Activated naive CD4-positive, alpha-beta T cell treated with anti-CD3 and anti-CD28 coated beads, Interleukin-2, amount 50 U/mL, for 72 hours (primary cell): ENCODE measurements around the gene BCAP31. TPM values are rescaled to one million over a fixed set of nuclear protein-coding genes. Genes with fewer than 3 reads are reported as not detected.

Experiments
- ATAC-seq, 2 donors: fragments of 150-1000 bp; cut with Tn5 transposase; 2 replicates each; pipeline ENCODE4 v1.10.0; 2021; ENCODE audit warnings: mild to moderate bottlenecking in 2 of 2, moderate library complexity in 2 of 2
- DNase-seq, 2 donors: peaks; one replicate each; pipeline ENCODE4 v3.0.0; 2021 to 2022; ENCODE audit warnings: low spot score in 2 of 2
- H3K27ac Mint-ChIP-seq, 2 donors: one replicate each; pipeline ENCODE4 v1.8.0; 2022; ENCODE audit warnings: mild to moderate bottlenecking in 2 of 2, mixed read lengths in 2 of 2
- H3K36me3 Mint-ChIP-seq, 2 donors: one replicate each; pipeline ENCODE4 v1.8.0; 2022; ENCODE audit warnings: mixed read lengths in 2 of 2
- H3K9me3 Mint-ChIP-seq, 2 donors: one replicate each; pipeline ENCODE4 v1.8.0; 2022; ENCODE audit warnings: mixed read lengths in 2 of 2
- total RNA-seq, 2 donors: library from RNA; stranded (reverse); gene quantifications; one replicate each; pipeline ENCODE4 v1.2.3, GENCODE V29; 2022

BCAP31 gene
- total RNA-seq, 2 donors from 2014 or later = 67.4 to 92.7 TPM

- H3K27ac Mint-ChIP-seq = no peak overlapping the region
- no peaks in the 10 kb centered on the region for H3K9me3 Mint-ChIP-seq
- DNase-seq (no peak), ATAC-seq (peak in 1 of 2 donors; percentile 29)
- H3K36me3 Mint-ChIP-seq = no peaks in the 10 kb centered on the region
Observed at GRCh38 chrX:153667281-153667955, 56.8 kb downstream of the BCAP31 start.

GRCh38 chrX:153665726-153666306 is 58.4 kb downstream of the BCAP31 start:
- no peak for DNase-seq
- H3K9me3 Mint-ChIP-seq = no peaks in the 10 kb centered on the region
- no peak overlapping the region for H3K27ac Mint-ChIP-seq
- no peak for ATAC-seq
- H3K36me3 Mint-ChIP-seq = no peaks in the 10 kb centered on the region

DNA sequence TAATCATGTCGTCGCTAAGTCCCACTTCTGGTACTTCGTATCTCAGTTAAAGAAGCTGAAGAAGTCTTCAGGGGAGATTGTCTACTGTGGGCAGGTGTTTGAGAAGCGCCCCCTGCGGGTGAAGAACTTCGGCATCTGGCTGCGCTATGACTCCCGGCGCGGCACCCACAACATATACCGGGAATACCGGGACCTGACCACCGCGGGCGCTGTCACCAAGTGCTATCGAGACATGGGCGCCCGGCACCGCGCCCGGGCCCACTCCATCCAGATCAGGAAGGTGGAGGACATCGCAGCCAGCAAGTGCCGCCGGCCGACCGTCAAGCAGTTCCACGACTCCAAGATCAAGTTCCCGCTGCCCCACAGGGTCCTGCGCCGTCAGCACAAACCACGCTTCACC is 61.9 kb downstream of the BCAP31 start:
- DNase-seq (peak in 1 of 2 donors; percentile 54), ATAC-seq (no peak)
- Mint-ChIP-seq H3K36me3 (no peaks in the 10 kb centered on the region), H3K9me3 (no peaks in the 10 kb centered on the region), H3K27ac (no peak overlapping the region)

GRCh38 chrX:153659268-153659667 is 64.9 kb downstream of the BCAP31 start:
- ATAC-seq = no peak
- H3K27ac Mint-ChIP-seq = no peak overlapping the region
- DNase-seq = no peak
- H3K9me3 Mint-ChIP-seq = no peaks in the 10 kb centered on the region
- H3K36me3 Mint-ChIP-seq = no peaks in the 10 kb centered on the region

GRCh38 chrX:153657161-153657560 is 67.0 kb downstream of the BCAP31 start:
- DNase-seq (no peak), ATAC-seq (no peak)
- H3K9me3 Mint-ChIP-seq = no peaks in the 10 kb centered on the region
- H3K27ac Mint-ChIP-seq = no peak overlapping the region
- no peaks in the 10 kb centered on the region for H3K36me3 Mint-ChIP-seq

- Mint-ChIP-seq H3K27ac (no peak overlapping the region), H3K36me3 (no peaks in the 10 kb centered on the region), H3K9me3 (no peaks in the 10 kb centered on the region)
- DNase-seq (no peak), ATAC-seq (no peak)
Observed at GRCh38 chrX:153653556-153653955, 70.6 kb downstream of the BCAP31 start.

DNA sequence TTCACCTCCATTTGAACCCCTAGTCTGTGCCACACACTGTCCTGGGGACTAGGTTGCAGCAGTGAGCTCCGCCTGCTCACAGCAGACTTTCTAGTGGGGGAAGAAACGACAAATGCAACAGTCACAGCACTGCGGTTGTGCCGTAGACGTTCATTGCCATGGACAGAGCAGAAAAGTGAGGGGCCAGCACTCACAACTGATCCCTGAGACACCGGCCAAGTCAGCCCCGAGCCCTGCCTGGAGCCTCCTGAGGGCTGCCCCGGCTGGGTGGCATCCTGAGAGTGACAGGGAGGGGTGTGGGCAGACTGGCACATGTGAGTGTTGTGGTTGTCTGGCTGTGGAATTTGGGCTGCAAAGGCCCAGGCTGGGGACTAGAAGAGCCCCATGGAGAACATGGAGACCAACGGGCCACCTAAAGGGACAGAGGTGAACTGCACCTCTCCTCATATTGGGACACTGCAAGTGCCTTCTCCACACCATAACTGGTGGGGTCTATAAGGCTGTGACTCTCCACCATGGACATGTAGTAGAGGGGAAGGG is 72.6 kb downstream of the BCAP31 start:
- no peaks in the 10 kb centered on the region for H3K36me3 Mint-ChIP-seq
- no peaks in the 10 kb centered on the region for H3K9me3 Mint-ChIP-seq
- ATAC-seq (peak in 1 of 2 donors; percentile 54), DNase-seq (no peak)
- H3K27ac Mint-ChIP-seq = peak overlapping the region in 1 of 2 donors; percentile 44

GRCh38 chrX:153650959-153651358 is 73.2 kb downstream of the BCAP31 start:
- DNase-seq = no peak
- Mint-ChIP-seq H3K27ac (no peak overlapping the region), H3K36me3 (no peaks in the 10 kb centered on the region), H3K9me3 (no peaks in the 10 kb centered on the region)
- no peak for ATAC-seq

Other genes starting within 250 kb of the BCAP31 start
- gene BGN, start 229.4 kb downstream of the BCAP31 start, total RNA-seq = not detected
- not detected for gene ATP2B3, start 206.7 kb downstream of the BCAP31 start, total RNA-seq
- 10 to 100 TPM; 13.0 to 14.0 TPM for gene CCNQ, start 125.2 kb downstream of the BCAP31 start, total RNA-seq
- under 1 TPM in 1 of 2 donors, not detected in 1; 0.91 TPM for gene DUSP9, start 77.2 kb downstream of the BCAP31 start, total RNA-seq
- 1 to 10 TPM; 1.0 to 2.9 TPM for gene PNCK, start 50.6 kb downstream of the BCAP31 start, total RNA-seq
- 1 to 10 TPM in 1 of 2 donors, under 1 TPM in 1; 0.16 to 2.2 TPM for gene SLC6A8, start 36.5 kb downstream of the BCAP31 start, total RNA-seq
- 1 to 10 TPM; 5.6 to 6.7 TPM for gene ABCD1, start 469 bp upstream of the BCAP31 start, total RNA-seq
- gene PLXNB3, start 39.9 kb upstream of the BCAP31 start, total RNA-seq = 1 to 10 TPM; 1.5 to 3.2 TPM
- not detected for gene SRPK3, start 56.7 kb upstream of the BCAP31 start, total RNA-seq
- 10 to 100 TPM; 60.8 to 81.7 TPM for gene IDH3G, start 70.0 kb upstream of the BCAP31 start, total RNA-seq
- gene SSR4, start 70.3 kb upstream of the BCAP31 start, total RNA-seq = 100 to 1,000 TPM; 142 to 156 TPM
- gene PDZD4, start 106.2 kb upstream of the BCAP31 start, total RNA-seq = 1 to 10 TPM; 1.2 to 2.5 TPM
- 1 to 10 TPM; 1.1 to 1.8 TPM for gene L1CAM, start 161.8 kb upstream of the BCAP31 start, total RNA-seq
- gene AVPR2, start 180.3 kb upstream of the BCAP31 start, total RNA-seq = not detected
- 100 to 1,000 TPM in 1 of 2 donors, 10 to 100 TPM in 1; 90.0 to 138 TPM for gene ARHGAP4, start 201.9 kb upstream of the BCAP31 start, total RNA-seq
- 100 to 1,000 TPM in 1 of 2 donors, 10 to 100 TPM in 1; 97.9 to 129 TPM for gene NAA10, start 210.7 kb upstream of the BCAP31 start, total RNA-seq
- 10 to 100 TPM; 14.8 to 16.1 TPM for gene RENBP, start 220.3 kb upstream of the BCAP31 start, total RNA-seq
- gene HCFC1, start 247.4 kb upstream of the BCAP31 start, total RNA-seq = 100 to 1,000 TPM in 1 of 2 donors, 10 to 100 TPM in 1; 95.9 to 102 TPM
- 1 to 10 TPM; 5.1 to 6.4 TPM for gene TMEM187, start 248.4 kb upstream of the BCAP31 start, total RNA-seq